SK-N-SH treated with all-trans-retinoic acid at 6 μM for 48 hours (cell line): Measurements from ENCODE around the gene ADAMTS6.

Source experiments
- BACH2 ChIP-seq: fragments of 250-450 bp; sonication (Bioruptor Pico); IDR thresholded peaks from 2 replicates; pipeline ENCODE4 v1.9.0; 2021; ENCODE audit warnings: mild to moderate bottlenecking, borderline replicate concordance
- ISL1 ChIP-seq: fragments of 250-450 bp; sonication (Bioruptor Pico); IDR thresholded peaks from 2 replicates; pipeline ENCODE4 v2.1.2; 2022; ENCODE audit warnings: mild to moderate bottlenecking, moderate library complexity
- PATZ1 ChIP-seq: fragments of 250-450 bp; sonication (Bioruptor Pico); IDR thresholded peaks from 2 replicates; pipeline ENCODE4 v1.8.0; 2020; ENCODE audit warnings: mild to moderate bottlenecking, moderate library complexity, borderline replicate concordance
- PPARA ChIP-seq: fragments of 250-450 bp; sonication (Bioruptor Pico); IDR thresholded peaks from 2 replicates; pipeline ENCODE4 v1.5.0; 2020; ENCODE audit warnings: mild to moderate bottlenecking, borderline replicate concordance
- ZFP30 ChIP-seq: fragments of 450-650 bp; formaldehyde crosslinking; IDR thresholded peaks from 2 replicates; pipeline ENCODE4 v1.5.0; 2022; ENCODE audit warnings: mild to moderate bottlenecking, moderate library complexity

GRCh38 chr5:65451436-65451835 is 30.3 kb downstream of the ADAMTS6 start:
- TF ChIP-seq PATZ1 = no peak
- TF ChIP-seq ZFP30 (CRISPR knock-in tag) = no peak
- TF ChIP-seq BACH2 (CRISPR knock-in tag) = no peak
- TF ChIP-seq ISL1 = no peak
- TF ChIP-seq PPARA (CRISPR knock-in tag) = no peak
